HFF-Myc (cell line): Measurements from ENCODE around the gene MYO1G.

ENCODE experiments used
- DNase-seq: peaks from one replicate; pipeline ENCODE4 v3.0.0-alpha.2; 2011; ENCODE audit warnings: low read depth; ENCODE audit errors: extremely low read depth
- H3K4me3 ChIP-seq: replicated peaks from 2 replicates; pipeline ENCODE4 v1.5.1; 2011; ENCODE audit warnings: low read depth, mild to moderate bottlenecking, control low read depth, low read length
- TF ChIP-seq, protein P1 (sequence below): IDR thresholded peaks from 2 replicates; pipeline ENCODE4 v1.5.1; 2012; ENCODE audit warnings: mild to moderate bottlenecking, low read depth, low read length, control low read depth; ENCODE audit errors: missing control alignments

The MYO1G gene

DNA sequence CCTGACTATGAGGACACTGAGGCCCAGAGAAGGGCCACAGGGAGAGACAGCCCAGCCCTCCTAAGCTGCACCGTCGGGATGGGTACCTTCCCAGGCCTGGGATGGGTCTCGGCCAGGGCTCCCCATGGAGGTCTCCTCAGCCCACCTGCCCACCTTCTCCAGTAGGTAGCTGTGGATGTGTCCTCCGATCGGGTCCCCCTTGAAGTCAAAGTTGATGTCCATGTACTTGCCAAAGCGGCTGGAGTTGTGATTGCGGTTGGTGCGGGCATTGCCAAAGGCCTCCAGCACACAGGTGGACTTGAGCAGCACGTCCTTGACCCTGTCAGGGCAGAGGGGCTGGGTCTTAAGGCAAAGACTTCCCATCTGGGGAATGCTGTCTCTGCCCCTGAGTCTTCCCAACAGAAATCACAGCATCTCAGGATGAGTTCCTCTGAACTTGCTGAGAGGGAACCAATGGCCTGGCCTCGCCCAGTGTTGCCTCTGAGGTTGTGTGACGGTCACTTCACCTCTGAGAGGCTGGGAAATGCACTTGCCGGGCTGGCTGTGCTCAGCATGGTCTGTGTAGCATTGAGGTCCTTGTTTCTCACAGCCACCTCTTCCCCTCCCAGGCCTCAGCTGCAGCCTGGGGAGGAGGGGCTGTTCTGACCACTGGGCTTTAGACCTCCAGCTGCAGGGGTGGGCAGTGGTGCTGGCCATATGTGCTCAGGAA, 3.3 kb downstream of the MYO1G start:
- no peak for DNase-seq
- TF ChIP-seq, protein P1, sequence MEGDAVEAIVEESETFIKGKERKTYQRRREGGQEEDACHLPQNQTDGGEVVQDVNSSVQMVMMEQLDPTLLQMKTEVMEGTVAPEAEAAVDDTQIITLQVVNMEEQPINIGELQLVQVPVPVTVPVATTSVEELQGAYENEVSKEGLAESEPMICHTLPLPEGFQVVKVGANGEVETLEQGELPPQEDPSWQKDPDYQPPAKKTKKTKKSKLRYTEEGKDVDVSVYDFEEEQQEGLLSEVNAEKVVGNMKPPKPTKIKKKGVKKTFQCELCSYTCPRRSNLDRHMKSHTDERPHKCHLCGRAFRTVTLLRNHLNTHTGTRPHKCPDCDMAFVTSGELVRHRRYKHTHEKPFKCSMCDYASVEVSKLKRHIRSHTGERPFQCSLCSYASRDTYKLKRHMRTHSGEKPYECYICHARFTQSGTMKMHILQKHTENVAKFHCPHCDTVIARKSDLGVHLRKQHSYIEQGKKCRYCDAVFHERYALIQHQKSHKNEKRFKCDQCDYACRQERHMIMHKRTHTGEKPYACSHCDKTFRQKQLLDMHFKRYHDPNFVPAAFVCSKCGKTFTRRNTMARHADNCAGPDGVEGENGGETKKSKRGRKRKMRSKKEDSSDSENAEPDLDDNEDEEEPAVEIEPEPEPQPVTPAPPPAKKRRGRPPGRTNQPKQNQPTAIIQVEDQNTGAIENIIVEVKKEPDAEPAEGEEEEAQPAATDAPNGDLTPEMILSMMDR, result no peak
- H3K4me3 ChIP-seq, result no peak overlapping the region

DNA sequence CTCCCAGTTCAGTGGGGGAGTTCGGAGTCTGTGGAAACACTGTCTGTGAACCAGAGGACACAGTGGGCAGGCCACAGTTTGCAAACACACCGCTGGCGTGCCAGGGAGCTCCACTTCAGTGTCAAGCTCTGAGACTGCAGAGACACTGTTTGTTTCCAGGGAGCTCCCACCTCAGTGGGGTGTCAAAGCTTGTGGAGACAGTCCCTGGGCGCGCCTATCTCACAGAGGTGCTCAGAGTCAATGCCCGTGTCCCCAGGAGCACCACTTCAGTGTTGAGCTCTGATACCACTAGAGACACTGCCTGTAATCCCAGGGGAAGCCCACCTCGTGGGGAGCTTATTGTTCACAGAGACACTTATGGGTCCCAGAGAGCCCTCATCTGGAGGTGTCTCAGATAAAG, 4.3 kb downstream of the MYO1G start:
- no peak overlapping the region for H3K4me3 ChIP-seq

DNA sequence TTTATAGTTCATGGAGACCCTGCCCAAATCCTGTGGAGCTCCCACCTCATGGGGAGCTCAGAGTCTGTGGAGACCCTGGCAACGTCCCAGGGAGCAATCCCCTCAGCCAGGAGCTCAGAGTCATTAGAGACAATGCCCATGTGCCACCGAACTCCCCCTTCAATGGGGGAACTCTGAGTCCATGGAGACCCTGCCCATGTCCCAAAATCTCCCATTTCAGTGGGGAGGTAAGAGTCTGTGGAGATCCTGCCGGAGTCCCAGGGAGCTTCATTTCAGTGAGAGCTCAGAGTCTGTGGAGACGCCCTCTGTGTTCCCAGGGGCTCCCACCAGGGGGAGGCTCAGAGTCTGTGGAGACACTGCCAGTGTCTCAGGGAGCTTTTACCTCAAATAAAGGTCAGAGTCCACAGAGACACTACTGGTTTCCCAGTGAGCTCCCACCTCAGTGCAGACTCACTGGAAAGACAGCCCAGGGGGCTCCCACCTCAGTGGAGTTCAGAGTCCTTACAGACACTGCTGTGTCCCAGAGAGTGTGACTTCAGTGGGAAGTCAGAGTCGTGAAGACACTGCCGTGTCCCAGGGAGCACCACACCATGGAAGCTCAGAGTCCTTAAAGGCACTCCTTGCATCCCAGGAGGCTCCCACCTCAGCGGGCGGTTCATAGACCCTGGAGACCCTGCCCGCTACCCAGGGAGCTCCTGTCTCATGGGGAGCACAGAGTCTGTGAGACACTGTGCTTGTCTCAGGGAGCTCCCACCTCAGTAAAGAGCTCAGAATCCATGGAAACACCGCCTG, 5.0 kb downstream of the MYO1G start:
- TF ChIP-seq, protein P1, result peak; percentile 57
- no peak overlapping the region for H3K4me3 ChIP-seq
- DNase-seq, result no peak

More for the DNA sequence above, 4.3 kb downstream of the MYO1G start:
- TF ChIP-seq, protein P1, result no peak
- no peak for DNase-seq

DNA sequence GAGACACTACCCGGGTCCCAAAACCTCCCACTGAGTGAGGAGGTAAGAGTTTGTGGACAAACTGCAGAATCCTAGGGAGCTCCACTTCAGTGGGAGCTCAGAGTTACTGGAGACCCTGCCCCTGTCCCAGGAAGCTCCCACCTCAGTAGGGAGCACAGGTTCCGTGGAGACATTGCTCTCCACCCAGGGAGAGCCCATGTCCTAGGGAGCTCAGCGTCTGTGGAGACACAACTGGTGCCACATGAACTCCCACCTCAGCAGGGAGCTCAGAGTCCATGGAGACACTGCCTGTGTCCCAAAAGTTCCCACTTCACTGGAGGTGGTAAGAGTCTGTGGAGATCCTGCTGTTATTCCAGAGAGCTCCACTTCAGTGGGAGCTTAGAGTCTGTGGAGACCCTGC, 6.3 kb downstream of the MYO1G start:
- TF ChIP-seq, protein P1, result no peak

DNA sequence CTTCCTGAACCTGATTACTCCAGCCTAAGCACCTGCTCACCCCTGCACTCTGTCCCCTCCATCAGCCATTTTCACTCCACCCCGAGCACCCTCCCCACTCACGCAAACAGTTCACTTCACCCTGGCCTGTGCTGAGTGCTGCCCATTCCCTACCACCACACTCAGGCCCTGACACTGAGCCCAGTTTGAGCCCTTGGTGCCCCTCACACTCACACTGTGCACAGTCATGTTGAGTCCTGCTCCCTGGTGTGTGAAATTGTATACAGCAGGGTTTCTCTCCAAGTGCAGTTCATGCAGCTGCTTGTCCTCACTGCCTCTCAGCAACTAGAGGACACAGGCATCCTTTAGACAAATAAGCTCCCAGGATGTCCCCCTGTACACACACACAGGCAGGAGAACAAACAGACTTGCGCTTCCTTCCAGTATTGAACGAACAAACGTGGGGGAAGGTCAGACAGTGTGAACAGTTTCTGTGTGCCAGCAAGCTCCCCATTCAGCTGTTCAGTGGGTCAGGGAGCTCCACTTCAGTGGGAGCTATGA, 6.8 kb downstream of the MYO1G start:
- DNase-seq, result no peak
- no peak overlapping the region for H3K4me3 ChIP-seq
- TF ChIP-seq, protein P1, result no peak

More for the DNA sequence above, 6.3 kb downstream of the MYO1G start:
- DNase-seq, result no peak
- no peak overlapping the region for H3K4me3 ChIP-seq

- no peak for DNase-seq
- TF ChIP-seq, protein P1, result no peak
- no peak overlapping the region for H3K4me3 ChIP-seq
Observed at GRCh38 chr7:44971188-44971901, 7.5 kb downstream of the MYO1G start.
